K562 (cell line): ENCODE measurements around the gene SPATA31D1.

ENCODE experiments used
- CBX1 ChIP-seq: sonication (generic); IDR thresholded peaks from 2 replicates; pipeline ENCODE4 v1.6.1; 2016; ENCODE audit warnings: antibody characterized with exemption, low read depth, mild to moderate bottlenecking
- FOXA1 ChIP-seq: fragments of 450-650 bp; IDR thresholded peaks from 2 replicates; pipeline ENCODE4 v1.6.1; 2016; ENCODE audit warnings: mild to moderate bottlenecking, borderline replicate concordance
- FOXJ3 ChIP-seq: sonication (generic); formaldehyde crosslinking; IDR thresholded peaks from 2 replicates; pipeline ENCODE4 v1.4.0; 2020; ENCODE audit warnings: mild to moderate bottlenecking, missing genetic modification reagents
- POLR2AphosphoS5 ChIP-seq: IDR thresholded peaks from 2 replicates; pipeline ENCODE4 v1.6.1; 2011; ENCODE audit warnings: mild to moderate bottlenecking, low read depth, low read length, moderate library complexity; ENCODE audit not compliant: control insufficient read depth, insufficient read depth
- RHOXF2B ChIP-seq: fragments of 250-450 bp; sonication (Bioruptor Pico); conservative IDR thresholded peaks from 2 replicates; pipeline ENCODE4 v1.5.1; 2021
- SRSF3 ChIP-seq: fragments of 200-400 bp; formaldehyde crosslinking; IDR thresholded peaks from 2 replicates; pipeline ENCODE4 v1.6.1; 2016; ENCODE audit warnings: mild to moderate bottlenecking, low read length, moderate library complexity; ENCODE audit not compliant: insufficient read depth
- TFAP4 ChIP-seq: sonication (generic); formaldehyde crosslinking; IDR thresholded peaks from 2 replicates; pipeline ENCODE4 v1.8.0; 2022; ENCODE audit warnings: missing genetic modification reagents, mild to moderate bottlenecking, moderate library complexity, borderline replicate concordance
- TSHZ1 ChIP-seq: fragments of 250-450 bp; sonication (Bioruptor Pico); IDR thresholded peaks from 2 replicates; pipeline ENCODE4 v1.4.0; 2020; ENCODE audit warnings: mild to moderate bottlenecking, moderate library complexity
- TF ChIP-seq, protein P1 (sequence below): fragments of 450-650 bp; IDR thresholded peaks from 2 replicates; pipeline ENCODE4 v1.6.1; 2016; ENCODE audit warnings: missing biosample characterization, missing genetic modification characterization

GRCh38 chr9:81979196-81979595, 9.4 kb upstream of the SPATA31D1 start:
- TF ChIP-seq, protein P1, sequence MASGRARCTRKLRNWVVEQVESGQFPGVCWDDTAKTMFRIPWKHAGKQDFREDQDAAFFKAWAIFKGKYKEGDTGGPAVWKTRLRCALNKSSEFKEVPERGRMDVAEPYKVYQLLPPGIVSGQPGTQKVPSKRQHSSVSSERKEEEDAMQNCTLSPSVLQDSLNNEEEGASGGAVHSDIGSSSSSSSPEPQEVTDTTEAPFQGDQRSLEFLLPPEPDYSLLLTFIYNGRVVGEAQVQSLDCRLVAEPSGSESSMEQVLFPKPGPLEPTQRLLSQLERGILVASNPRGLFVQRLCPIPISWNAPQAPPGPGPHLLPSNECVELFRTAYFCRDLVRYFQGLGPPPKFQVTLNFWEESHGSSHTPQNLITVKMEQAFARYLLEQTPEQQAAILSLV (tag), result no peak
- TF ChIP-seq FOXJ3 (CRISPR knock-in tag) (no peak), TFAP4 (CRISPR knock-in tag) (no peak), FOXA1 (no peak), SRSF3 (no peak), CBX1 (no peak), POLR2AphosphoS5 (no peak), TSHZ1 (no peak), RHOXF2B (no peak)
